ENCODE data around the gene COL4A6. TPM values are rescaled to one million over a fixed set of nuclear protein-coding genes. Genes with fewer than 3 reads are reported as not detected.

The COL4A6 gene
- total RNA-seq, 1 donor from 2014 or later: not detected

- no peaks in the 10 kb centered on the region for H3K4me1 Mint-ChIP-seq (ENCODE audit: low read depth)
- no peaks in the 10 kb centered on the region for H3K27me3 Mint-ChIP-seq (ENCODE audit: insufficient read depth)
- no peak overlapping the region for H3K27ac Mint-ChIP-seq
- no peak overlapping the region for H3K4me3 Mint-ChIP-seq
- no peaks in the 10 kb centered on the region for H3K9me3 Mint-ChIP-seq
- no peak for DNase-seq (ENCODE audit: low spot score)
- H3K36me3 Mint-ChIP-seq (ENCODE audit: low read depth): no peaks in the 10 kb centered on the region
- intact Hi-C loops (cut with micrococcal nuclease): no loop called here
Observed at GRCh38 chrX:108307132-108308085, 130.8 kb downstream of the COL4A6 start.

GRCh38 chrX:108306086-108306485, 132.1 kb downstream of the COL4A6 start:
- no peaks in the 10 kb centered on the region for H3K9me3 Mint-ChIP-seq
- no peaks in the 10 kb centered on the region for H3K4me1 Mint-ChIP-seq (ENCODE audit: low read depth)
- H3K27me3 Mint-ChIP-seq (ENCODE audit: insufficient read depth): no peaks in the 10 kb centered on the region
- H3K4me3 Mint-ChIP-seq: no peak overlapping the region
- no peaks in the 10 kb centered on the region for H3K36me3 Mint-ChIP-seq (ENCODE audit: low read depth)
- no peak overlapping the region for H3K27ac Mint-ChIP-seq
- intact Hi-C loops (cut with micrococcal nuclease): no loop called here
- no peak for DNase-seq (ENCODE audit: low spot score)

GRCh38 chrX:108304757-108305156, 133.5 kb downstream of the COL4A6 start:
- no peak overlapping the region for H3K27ac Mint-ChIP-seq
- intact Hi-C loops (cut with micrococcal nuclease): no loop called here
- no peaks in the 10 kb centered on the region for H3K4me1 Mint-ChIP-seq (ENCODE audit: low read depth)
- H3K36me3 Mint-ChIP-seq (ENCODE audit: low read depth): no peaks in the 10 kb centered on the region
- no peak for DNase-seq (ENCODE audit: low spot score)
- no peaks in the 10 kb centered on the region for H3K27me3 Mint-ChIP-seq (ENCODE audit: insufficient read depth)
- no peak overlapping the region for H3K4me3 Mint-ChIP-seq
- H3K9me3 Mint-ChIP-seq: no peaks in the 10 kb centered on the region

GRCh38 chrX:108304210-108304609, 134.0 kb downstream of the COL4A6 start:
- no peaks in the 10 kb centered on the region for H3K4me1 Mint-ChIP-seq (ENCODE audit: low read depth)
- no peaks in the 10 kb centered on the region for H3K36me3 Mint-ChIP-seq (ENCODE audit: low read depth)
- no peaks in the 10 kb centered on the region for H3K27me3 Mint-ChIP-seq (ENCODE audit: insufficient read depth)
- no peaks in the 10 kb centered on the region for H3K9me3 Mint-ChIP-seq
- no peak for DNase-seq (ENCODE audit: low spot score)
- intact Hi-C loops (cut with micrococcal nuclease): no loop called here
- no peak overlapping the region for H3K27ac Mint-ChIP-seq
- H3K4me3 Mint-ChIP-seq: no peak overlapping the region

GRCh38 chrX:108303682-108304081, 134.5 kb downstream of the COL4A6 start:
- H3K36me3 Mint-ChIP-seq (ENCODE audit: low read depth): no peaks in the 10 kb centered on the region
- no peaks in the 10 kb centered on the region for H3K4me1 Mint-ChIP-seq (ENCODE audit: low read depth)
- DNase-seq (ENCODE audit: low spot score): no peak
- H3K4me3 Mint-ChIP-seq: no peak overlapping the region
- no peaks in the 10 kb centered on the region for H3K9me3 Mint-ChIP-seq
- intact Hi-C loops (cut with micrococcal nuclease): no loop called here
- H3K27ac Mint-ChIP-seq: no peak overlapping the region
- no peaks in the 10 kb centered on the region for H3K27me3 Mint-ChIP-seq (ENCODE audit: insufficient read depth)

GRCh38 chrX:108299704-108300103, 138.5 kb downstream of the COL4A6 start:
- no peaks in the 10 kb centered on the region for H3K36me3 Mint-ChIP-seq (ENCODE audit: low read depth)
- H3K27me3 Mint-ChIP-seq (ENCODE audit: insufficient read depth): no peaks in the 10 kb centered on the region
- H3K9me3 Mint-ChIP-seq: no peaks in the 10 kb centered on the region
- H3K4me3 Mint-ChIP-seq: no peak overlapping the region
- no peak for DNase-seq (ENCODE audit: low spot score)
- H3K4me1 Mint-ChIP-seq (ENCODE audit: low read depth): no peaks in the 10 kb centered on the region
- intact Hi-C loops (cut with micrococcal nuclease): no loop called here
- no peak overlapping the region for H3K27ac Mint-ChIP-seq

- Mint-ChIP-seq H3K27ac (no peak overlapping the region), H3K4me3 (no peak overlapping the region), H3K9me3 (no peaks in the 10 kb centered on the region), H3K4me1 (ENCODE audit: low read depth) (no peaks in the 10 kb centered on the region), H3K36me3 (ENCODE audit: low read depth) (no peaks in the 10 kb centered on the region), H3K27me3 (ENCODE audit: insufficient read depth) (no peaks in the 10 kb centered on the region)
- intact Hi-C loops (cut with micrococcal nuclease): no loop called here
- DNase-seq (ENCODE audit: low spot score): no peak
Observed at GRCh38 chrX:108299101-108299591, 139.1 kb downstream of the COL4A6 start.

- H3K4me3 Mint-ChIP-seq: no peak overlapping the region
- no peaks in the 10 kb centered on the region for H3K4me1 Mint-ChIP-seq (ENCODE audit: low read depth)
- H3K27ac Mint-ChIP-seq: no peak overlapping the region
- H3K9me3 Mint-ChIP-seq: no peaks in the 10 kb centered on the region
- no peak for DNase-seq (ENCODE audit: low spot score)
- intact Hi-C loops (cut with micrococcal nuclease): no loop called here
- no peaks in the 10 kb centered on the region for H3K27me3 Mint-ChIP-seq (ENCODE audit: insufficient read depth)
- H3K36me3 Mint-ChIP-seq (ENCODE audit: low read depth): no peaks in the 10 kb centered on the region
Observed at GRCh38 chrX:108298165-108298602, 140.0 kb downstream of the COL4A6 start.

GRCh38 chrX:108297290-108297689, 140.9 kb downstream of the COL4A6 start:
- Mint-ChIP-seq H3K27ac (no peak overlapping the region), H3K4me1 (ENCODE audit: low read depth) (no peaks in the 10 kb centered on the region), H3K27me3 (ENCODE audit: insufficient read depth) (no peaks in the 10 kb centered on the region), H3K4me3 (no peak overlapping the region), H3K36me3 (ENCODE audit: low read depth) (no peaks in the 10 kb centered on the region), H3K9me3 (no peaks in the 10 kb centered on the region)
- DNase-seq (ENCODE audit: low spot score): no peak
- intact Hi-C loops (cut with micrococcal nuclease): no loop called here

GRCh38 chrX:108292053-108292452, 146.2 kb downstream of the COL4A6 start:
- no peaks in the 10 kb centered on the region for H3K9me3 Mint-ChIP-seq
- no peak overlapping the region for H3K27ac Mint-ChIP-seq
- H3K4me1 Mint-ChIP-seq (ENCODE audit: low read depth): no peaks in the 10 kb centered on the region
- no peak overlapping the region for H3K4me3 Mint-ChIP-seq
- intact Hi-C loops (cut with micrococcal nuclease): no loop called here
- H3K27me3 Mint-ChIP-seq (ENCODE audit: insufficient read depth): peaks cover 4% of the 10 kb centered on the region
- no peak for DNase-seq (ENCODE audit: low spot score)
- H3K36me3 Mint-ChIP-seq (ENCODE audit: low read depth): no peaks in the 10 kb centered on the region

GRCh38 chrX:108285918-108286317, 152.3 kb downstream of the COL4A6 start:
- no peak overlapping the region for H3K27ac Mint-ChIP-seq
- no peaks in the 10 kb centered on the region for H3K36me3 Mint-ChIP-seq (ENCODE audit: low read depth)
- no peak overlapping the region for H3K4me3 Mint-ChIP-seq
- peaks cover 4% of the 10 kb centered on the region for H3K27me3 Mint-ChIP-seq (ENCODE audit: insufficient read depth)
- intact Hi-C loops (cut with micrococcal nuclease): no loop called here
- H3K9me3 Mint-ChIP-seq: no peaks in the 10 kb centered on the region
- H3K4me1 Mint-ChIP-seq (ENCODE audit: low read depth): no peaks in the 10 kb centered on the region
- no peak for DNase-seq (ENCODE audit: low spot score)

GRCh38 chrX:108285356-108285755, 152.9 kb downstream of the COL4A6 start:
- no peaks in the 10 kb centered on the region for H3K9me3 Mint-ChIP-seq
- no peak for DNase-seq (ENCODE audit: low spot score)

GRCh38 chrX:108275732-108276131, 162.5 kb downstream of the COL4A6 start:
- no peak overlapping the region for H3K27ac Mint-ChIP-seq
- H3K27me3 Mint-ChIP-seq (ENCODE audit: insufficient read depth): no peaks in the 10 kb centered on the region
- H3K36me3 Mint-ChIP-seq (ENCODE audit: low read depth): no peaks in the 10 kb centered on the region
- H3K4me3 Mint-ChIP-seq: no peak overlapping the region
- no peaks in the 10 kb centered on the region for H3K9me3 Mint-ChIP-seq
- no peaks in the 10 kb centered on the region for H3K4me1 Mint-ChIP-seq (ENCODE audit: low read depth)
- DNase-seq (ENCODE audit: low spot score): no peak
- intact Hi-C loops (cut with micrococcal nuclease): no loop called here

More at GRCh38 chrX:108285356-108285755, 152.9 kb downstream of the COL4A6 start:
- Mint-ChIP-seq H3K27me3 (ENCODE audit: insufficient read depth) (peaks cover 4% of the 10 kb centered on the region), H3K36me3 (ENCODE audit: low read depth) (no peaks in the 10 kb centered on the region), H3K4me1 (ENCODE audit: low read depth) (no peaks in the 10 kb centered on the region), H3K4me3 (no peak overlapping the region), H3K27ac (no peak overlapping the region)
- intact Hi-C loops (cut with micrococcal nuclease): no loop called here

Measured in activated T-helper 1 cell treated with anti-CD3 and anti-CD28 coated beads, Interleukin-12 subunit alpha, Interleukin-12 subunit beta, Interleukin-2, Interleukin-4 antibody, amounts not matched to agents 30 ng/mL and 10 ng/mL and 1 ng/mL, durations not matched to agents 14 hours and 24 hours and 36 hours (primary cell).